22Rv1 (cell line): ENCODE data around the gene SBNO2.

Experiments
- ZFX ChIP-seq: fragments of 450-650 bp; IDR thresholded peaks from 2 replicates; pipeline ENCODE4 v1.6.1; 2017; ENCODE audit warnings: antibody characterized with exemption, borderline replicate concordance
- TF ChIP-seq, protein P1 (sequence below): fragments of 450-650 bp; IDR thresholded peaks from 2 replicates; pipeline ENCODE4 v1.5.1; 2017; ENCODE audit warnings: mild to moderate bottlenecking

DNA sequence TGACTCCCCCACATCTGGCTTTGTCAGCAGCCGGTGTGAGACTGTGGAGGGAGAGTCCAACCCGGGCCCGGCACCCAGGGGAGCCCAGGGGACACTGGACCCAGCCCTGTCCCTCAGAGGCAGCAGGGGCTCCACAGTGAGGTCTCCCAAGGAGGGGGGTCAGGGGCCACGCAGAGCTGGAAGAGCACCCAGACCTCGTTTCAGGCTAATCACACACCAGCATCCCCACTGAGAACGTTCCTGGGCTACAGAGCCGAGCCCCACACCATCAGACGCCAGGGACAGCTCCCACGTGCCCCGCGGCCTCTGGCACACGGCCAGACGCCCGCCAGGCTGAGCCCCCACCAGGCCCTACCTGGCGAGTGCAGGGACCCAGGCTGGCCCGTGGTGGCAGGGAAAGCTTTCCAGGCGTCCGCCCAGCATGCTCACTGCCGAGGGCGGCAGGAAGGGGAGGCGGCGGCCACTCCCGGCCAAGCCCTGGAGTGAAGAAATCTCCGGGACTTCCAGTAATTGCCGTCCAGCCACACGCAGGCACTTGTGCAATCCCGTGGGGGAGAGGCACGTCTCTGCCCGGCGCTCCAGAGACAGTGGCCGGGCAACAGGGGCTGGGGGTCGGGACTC, 19.2 kb downstream of the SBNO2 start:
- TF ChIP-seq, protein P1, sequence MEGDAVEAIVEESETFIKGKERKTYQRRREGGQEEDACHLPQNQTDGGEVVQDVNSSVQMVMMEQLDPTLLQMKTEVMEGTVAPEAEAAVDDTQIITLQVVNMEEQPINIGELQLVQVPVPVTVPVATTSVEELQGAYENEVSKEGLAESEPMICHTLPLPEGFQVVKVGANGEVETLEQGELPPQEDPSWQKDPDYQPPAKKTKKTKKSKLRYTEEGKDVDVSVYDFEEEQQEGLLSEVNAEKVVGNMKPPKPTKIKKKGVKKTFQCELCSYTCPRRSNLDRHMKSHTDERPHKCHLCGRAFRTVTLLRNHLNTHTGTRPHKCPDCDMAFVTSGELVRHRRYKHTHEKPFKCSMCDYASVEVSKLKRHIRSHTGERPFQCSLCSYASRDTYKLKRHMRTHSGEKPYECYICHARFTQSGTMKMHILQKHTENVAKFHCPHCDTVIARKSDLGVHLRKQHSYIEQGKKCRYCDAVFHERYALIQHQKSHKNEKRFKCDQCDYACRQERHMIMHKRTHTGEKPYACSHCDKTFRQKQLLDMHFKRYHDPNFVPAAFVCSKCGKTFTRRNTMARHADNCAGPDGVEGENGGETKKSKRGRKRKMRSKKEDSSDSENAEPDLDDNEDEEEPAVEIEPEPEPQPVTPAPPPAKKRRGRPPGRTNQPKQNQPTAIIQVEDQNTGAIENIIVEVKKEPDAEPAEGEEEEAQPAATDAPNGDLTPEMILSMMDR = no peak
- TF ChIP-seq ZFX = no peak
